Activated CD4-positive, alpha-beta T cell treated with anti-CD3 and anti-CD28 coated beads, Interleukin-10, Interleukin-2, amounts not matched to agents 100 ng/mL and 50 ng/mL, durations not matched to agents 16 hours and 8 hours (primary cell): ENCODE measurements around the gene EI24.

Experiments used
- DNase-seq: peaks from one replicate; pipeline ENCODE4 v3.0.0-alpha.2; 2020

The EI24 gene

GRCh38 chr11:125583496-125583895 lies 14.2 kb downstream of the EI24 start:
- no peak for DNase-seq

- no peak for DNase-seq
Observed at GRCh38 chr11:125585487-125585886, 16.2 kb downstream of the EI24 start.

- peak; percentile 66 for DNase-seq
Observed at GRCh38 chr11:125586623-125587022, 17.3 kb downstream of the EI24 start.

- DNase-seq: no peak
Observed at GRCh38 chr11:125587480-125587879, 18.2 kb downstream of the EI24 start.

GRCh38 chr11:125588505-125588904 lies 19.2 kb downstream of the EI24 start:
- peak; percentile 45 for DNase-seq

GRCh38 chr11:125591649-125592304 lies 22.5 kb downstream of the EI24 start:
- peak; percentile 40 for DNase-seq

- peak; percentile 99 for DNase-seq
Observed at GRCh38 chr11:125592305-125593113, 23.2 kb downstream of the EI24 start, which contains the start of gene STT3A. TSS of gene STT3A (plus strand) at chr11:125592852. CDS start at chr11:125595916, 3,064 bp downstream.

- DNase-seq: peak; percentile 24
Observed at GRCh38 chr11:125593114-125593820, 24.0 kb downstream of the EI24 start.

GRCh38 chr11:125594958-125595357 lies 25.7 kb downstream of the EI24 start:
- DNase-seq: no peak

- no peak for DNase-seq
Observed at GRCh38 chr11:125600663-125601062, 31.4 kb downstream of the EI24 start.

GRCh38 chr11:125603207-125603606 lies 33.9 kb downstream of the EI24 start:
- no peak for DNase-seq

- no peak for DNase-seq
Observed at GRCh38 chr11:125605417-125605816, 36.1 kb downstream of the EI24 start.

- DNase-seq: no peak
Observed at GRCh38 chr11:125609545-125609944, 40.3 kb downstream of the EI24 start.

GRCh38 chr11:125618383-125618782 lies 49.1 kb downstream of the EI24 start:
- no peak for DNase-seq

- DNase-seq: no peak
Observed at GRCh38 chr11:125621995-125622394, 52.7 kb downstream of the EI24 start.

GRCh38 chr11:125623064-125623463 lies 53.8 kb downstream of the EI24 start:
- no peak for DNase-seq

GRCh38 chr11:125624756-125625213 lies 55.5 kb downstream of the EI24 start, which contains the start of gene CHEK1:
TSS of gene CHEK1 (plus strand) at chr11:125625163. CDS start at chr11:125626769, 1,606 bp downstream.
- DNase-seq: no peak

- no peak for DNase-seq
Observed at GRCh38 chr11:125625225-125625629, 56.0 kb downstream of the EI24 start.

GRCh38 chr11:125625630-125626287 lies 56.5 kb downstream of the EI24 start:
- peak; percentile 94 for DNase-seq

- peak; percentile 53 for DNase-seq
Observed at GRCh38 chr11:125626288-125626950, 57.1 kb downstream of the EI24 start.

- DNase-seq: no peak
Observed at GRCh38 chr11:125627236-125627910, 58.1 kb downstream of the EI24 start.
